LoVo (cell line): ENCODE data around the gene SGSH.
A peak's percentile ranks its signal among the peaks of the same experiment; 100 is the strongest.
"Not testable (repeated sequence)": the region's sequence is repeated elsewhere in the genome, so short reads cannot be mapped to it uniquely, and the experiment has no call there.

ENCODE experiments used
- DNase-seq: peaks from one replicate; pipeline ENCODE4 v3.0.0-alpha.2; 2016; ENCODE audit warnings: low spot score

The SGSH gene

DNA sequence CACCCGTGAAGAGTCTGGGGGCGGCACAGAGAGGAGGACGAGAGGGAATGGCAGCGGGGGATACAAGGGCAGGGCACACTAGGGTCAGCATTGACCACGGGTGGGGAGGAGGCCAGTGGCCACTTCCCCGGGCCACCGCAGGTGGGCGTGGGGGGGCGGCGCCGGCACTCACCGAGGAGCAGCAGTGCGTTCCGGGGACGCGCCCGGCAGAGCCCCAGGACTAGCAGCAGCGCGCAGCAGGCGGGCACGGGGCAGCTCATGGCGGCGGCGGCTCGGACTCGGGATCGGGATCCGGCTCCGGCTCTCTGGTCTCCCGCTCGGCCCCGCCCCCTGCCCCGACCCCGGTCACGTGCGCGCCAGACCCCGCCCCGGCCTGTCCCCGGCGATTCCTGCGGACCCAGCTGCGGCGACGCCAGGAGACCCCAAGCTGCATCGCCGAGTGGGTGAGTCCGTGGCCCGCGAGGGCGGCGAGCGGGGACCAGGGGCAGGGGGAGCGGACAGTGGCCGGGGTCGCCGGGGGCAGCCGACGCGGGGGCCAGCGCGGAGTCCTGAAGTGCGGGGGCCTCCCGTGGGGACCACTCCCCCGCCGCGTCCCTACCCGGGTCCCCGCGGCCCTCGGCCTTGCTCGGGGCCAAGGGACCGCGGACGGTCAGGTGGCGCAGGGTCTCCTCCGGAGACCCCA, at the start of gene SGSH, which contains the start of gene SLC26A11:
SGSH (minus strand) TSS at position 280 of the 682 bp plus-strand sequence; CDS start at position 260, 20 bp downstream.
SLC26A11 (plus strand) TSS at position 374 of the 682 bp plus-strand sequence. CDS start 1,134 bp downstream, outside the sequence.
- peak; percentile 75 for DNase-seq

- DNase-seq: no peak
Observed at GRCh38 chr17:80269405-80269807, 49.3 kb upstream of the SGSH start.

GRCh38 chr17:80268427-80268826, 48.3 kb upstream of the SGSH start:
- DNase-seq: no peak

DNA sequence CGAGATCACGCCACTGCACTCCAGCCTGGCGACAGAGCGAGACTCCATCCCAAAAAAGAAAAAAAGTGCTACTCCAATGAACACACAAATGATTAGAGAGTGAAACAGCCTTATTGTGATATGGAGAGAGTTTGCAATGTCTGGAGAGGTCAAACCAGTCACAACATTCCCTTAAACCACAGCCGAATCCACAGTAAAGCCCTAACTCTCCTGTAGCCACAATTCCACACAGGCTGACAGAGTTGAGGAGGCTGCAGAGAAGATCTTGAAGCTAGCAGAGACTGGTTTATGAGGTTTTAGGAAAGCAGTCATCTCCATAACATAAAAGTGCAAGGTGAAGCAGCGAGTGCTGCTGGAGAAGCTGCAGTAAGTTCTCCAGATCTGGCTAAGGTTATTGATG, 47.3 kb upstream of the SGSH start:
- DNase-seq: no peak

DNA sequence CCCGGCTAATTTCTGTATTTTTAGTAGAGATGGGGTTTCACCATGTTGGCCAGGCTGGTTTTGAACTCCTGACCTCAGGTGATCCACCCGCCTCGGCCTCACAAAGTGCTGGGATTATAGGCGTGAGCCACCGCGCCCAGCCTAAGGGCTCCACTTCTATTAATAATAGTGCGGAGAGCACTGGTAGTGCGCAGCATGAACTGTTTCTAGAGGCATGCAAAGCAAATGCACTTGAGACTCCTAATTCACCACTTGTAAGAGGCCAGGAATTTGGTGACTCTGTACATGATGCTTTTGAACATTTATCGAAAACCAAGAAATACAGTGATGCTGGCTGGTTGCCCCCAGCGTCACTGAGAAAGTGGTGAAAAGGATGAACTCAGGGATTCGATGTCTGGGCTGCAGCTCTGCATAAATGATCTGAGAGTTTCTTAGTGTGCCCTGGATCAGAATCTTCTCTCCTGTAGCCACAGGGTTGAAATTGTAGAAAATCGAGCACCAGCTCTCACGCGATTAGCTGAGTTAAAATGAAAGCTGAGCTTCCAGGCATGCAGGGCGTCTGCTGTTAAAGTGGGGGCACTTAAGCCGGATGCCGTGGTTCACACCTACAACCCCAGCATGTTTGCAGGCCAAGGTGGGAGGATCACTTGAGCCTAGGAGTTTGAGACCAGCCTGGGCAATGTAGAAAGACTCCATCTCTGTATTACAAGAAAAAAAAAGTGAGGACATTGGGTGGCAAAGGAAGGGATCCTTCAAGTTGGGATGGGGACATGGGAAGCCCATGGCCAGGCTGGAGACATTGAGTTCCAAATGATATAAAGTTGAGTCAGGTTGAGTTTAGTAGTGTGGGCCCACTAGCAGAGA, 45.3 kb upstream of the SGSH start:
- DNase-seq: no peak

DNA sequence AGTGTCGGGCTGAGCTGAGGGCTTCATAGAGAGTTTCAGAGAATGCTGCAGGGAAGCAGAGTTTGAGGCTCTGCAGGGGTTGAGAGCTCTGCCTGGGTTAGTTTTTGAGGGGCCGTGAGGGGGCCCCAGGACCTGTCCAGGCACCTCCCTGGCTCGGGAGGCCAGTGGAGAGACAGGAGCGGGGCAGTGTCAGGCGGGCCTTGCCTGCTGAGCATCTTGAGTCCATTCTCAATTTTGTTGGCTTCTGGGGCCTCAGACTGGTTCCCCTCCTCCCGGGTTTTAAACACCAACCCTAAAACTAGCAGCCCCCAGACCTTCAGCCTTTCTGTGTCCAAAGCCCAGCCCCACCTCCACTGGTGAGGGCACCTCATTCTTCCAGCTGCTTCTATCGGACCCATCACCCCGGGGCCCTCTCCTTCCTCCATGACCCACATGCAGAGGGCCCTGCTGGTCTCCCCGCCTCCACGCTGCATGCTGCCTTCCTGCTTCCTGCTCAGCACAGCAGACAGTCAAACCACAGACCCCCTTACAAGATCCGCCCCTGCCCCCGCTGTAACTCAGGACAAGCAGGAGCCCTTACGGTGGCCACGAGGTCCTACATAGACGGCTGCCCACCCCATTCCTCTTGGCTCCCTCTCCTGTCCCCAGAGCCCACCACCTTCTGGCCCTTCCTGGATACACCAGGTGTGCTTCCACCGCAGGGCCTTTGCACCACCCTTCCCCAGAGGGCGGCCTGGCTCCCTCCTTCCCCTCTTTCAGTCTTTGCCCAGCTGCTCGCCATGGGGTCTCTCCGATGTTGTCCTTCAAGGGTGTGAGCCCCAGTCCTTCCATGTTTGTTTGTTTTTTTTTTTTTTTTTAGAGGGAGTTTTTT, 44.3 kb upstream of the SGSH start:
- DNase-seq: no peak

GRCh38 chr17:80263253-80264204, 43.4 kb upstream of the SGSH start:
- peak; percentile 77 for DNase-seq

GRCh38 chr17:80262775-80263244, 42.7 kb upstream of the SGSH start:
- DNase-seq: no peak

- no peak for DNase-seq
Observed at GRCh38 chr17:80262291-80262690, 42.2 kb upstream of the SGSH start.

DNA sequence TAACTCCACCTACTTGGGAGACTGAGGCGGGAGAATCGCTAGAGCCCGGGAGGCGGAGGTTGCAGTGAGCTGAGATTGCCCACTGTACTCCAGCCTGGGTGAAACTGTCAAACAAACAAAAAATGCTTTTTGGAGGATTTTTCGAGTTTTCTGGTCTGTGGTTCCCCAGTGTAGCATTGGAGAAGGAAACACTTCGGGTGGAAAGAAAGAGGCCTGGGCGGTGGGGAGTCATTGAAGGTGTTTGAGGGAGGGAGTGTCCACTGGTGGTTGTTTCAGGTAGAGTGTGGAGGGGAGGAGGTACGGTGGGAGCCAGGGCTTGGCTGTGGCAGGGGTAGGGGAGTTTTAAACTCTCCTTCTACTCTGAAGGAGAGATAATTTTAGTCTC, 41.8 kb upstream of the SGSH start:
- no peak for DNase-seq

- DNase-seq: peak; percentile 33
Observed at GRCh38 chr17:80261159-80261894, 41.2 kb upstream of the SGSH start.

DNA sequence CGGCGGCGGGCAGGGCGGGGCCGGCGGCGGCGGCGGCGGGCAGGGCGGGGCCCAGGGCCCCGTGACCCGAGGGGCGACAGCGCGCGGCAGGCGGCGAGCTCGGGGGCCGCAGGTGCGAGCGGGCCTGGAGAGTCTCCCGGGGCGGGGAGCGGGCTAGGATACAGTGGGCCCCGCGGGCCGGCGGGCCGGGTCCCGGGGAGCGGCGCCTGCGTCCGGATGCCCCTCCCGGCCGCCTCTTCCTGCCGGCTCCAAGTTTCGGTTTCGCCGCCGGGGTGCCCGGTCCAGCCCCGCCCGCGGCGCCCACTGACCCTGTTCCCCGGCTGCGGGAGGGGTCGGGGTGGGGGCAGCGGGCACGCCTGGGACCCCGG, 40.6 kb upstream of the SGSH start, which contains the start of gene RNF213:
RNF213 (plus strand) TSS at position 62 of the 368 bp plus-strand sequence. CDS start 2,830 bp downstream, outside the sequence.
- peak; percentile 32 for DNase-seq

DNA sequence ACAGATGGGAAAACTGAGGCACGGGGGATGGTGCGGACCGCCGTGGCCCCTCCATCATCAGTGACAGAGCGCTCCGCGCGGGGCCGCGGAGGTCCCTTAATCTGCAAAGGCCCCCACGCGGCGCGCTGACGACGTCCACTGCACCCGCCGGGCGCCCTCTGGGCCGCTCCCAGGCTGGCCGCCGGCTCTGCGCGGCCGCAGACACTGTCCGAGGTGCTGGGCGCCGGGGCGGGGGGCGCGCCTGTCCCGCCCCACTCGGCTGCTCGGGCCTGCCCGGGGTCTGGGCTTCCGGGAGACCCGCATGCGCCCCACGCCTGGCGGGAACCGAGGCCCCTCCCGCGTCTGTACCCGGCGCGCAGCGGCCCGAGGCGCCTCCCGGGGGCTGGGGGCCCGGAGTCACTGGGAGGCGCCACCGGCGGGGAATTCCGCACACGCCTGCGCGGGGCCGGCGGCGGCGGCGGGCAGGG, 40.0 kb upstream of the SGSH start:
- peak; percentile 67 for DNase-seq

- DNase-seq: no peak
Observed at GRCh38 chr17:80259457-80260068, 39.4 kb upstream of the SGSH start.

DNA sequence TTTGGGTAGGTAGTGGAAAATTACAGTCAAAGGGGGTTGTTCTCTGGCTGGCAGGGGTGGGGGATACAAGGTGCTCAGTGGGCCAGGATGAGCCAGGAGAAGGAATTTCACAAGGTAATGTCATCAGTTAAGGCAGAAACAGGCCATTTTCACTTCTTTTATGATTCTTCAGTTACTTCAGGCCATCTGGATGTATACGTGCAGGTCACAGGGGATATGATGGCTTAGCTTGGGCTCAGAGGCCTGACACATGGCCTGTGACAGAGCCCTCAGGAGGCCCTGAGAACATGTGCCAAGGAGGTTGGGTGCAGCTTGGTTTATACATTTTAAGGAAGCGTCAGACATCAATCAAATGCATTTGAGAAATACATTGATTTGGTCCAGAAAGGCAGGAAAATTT, 38.2 kb upstream of the SGSH start:
- DNase-seq: not testable (repeated sequence)

- peak; percentile 54 for DNase-seq
Observed at GRCh38 chr17:80257716-80258213, 37.6 kb upstream of the SGSH start.

DNA sequence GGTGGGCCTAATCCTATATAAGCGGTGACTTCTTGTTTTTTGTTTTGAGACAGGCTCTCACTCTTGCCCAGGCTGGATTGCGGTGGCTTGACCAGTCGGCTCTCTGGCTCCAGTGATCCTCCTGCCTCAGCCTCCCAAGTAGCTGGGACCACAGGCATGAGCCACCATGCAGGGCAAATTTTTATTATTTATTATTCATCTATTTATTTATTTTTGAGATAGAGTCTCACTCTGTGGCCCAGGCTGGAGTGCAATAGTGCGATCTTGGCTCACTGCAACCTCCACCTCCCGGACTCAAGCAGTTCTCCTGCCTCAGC, 35.9 kb upstream of the SGSH start:
- DNase-seq: no peak

DNA sequence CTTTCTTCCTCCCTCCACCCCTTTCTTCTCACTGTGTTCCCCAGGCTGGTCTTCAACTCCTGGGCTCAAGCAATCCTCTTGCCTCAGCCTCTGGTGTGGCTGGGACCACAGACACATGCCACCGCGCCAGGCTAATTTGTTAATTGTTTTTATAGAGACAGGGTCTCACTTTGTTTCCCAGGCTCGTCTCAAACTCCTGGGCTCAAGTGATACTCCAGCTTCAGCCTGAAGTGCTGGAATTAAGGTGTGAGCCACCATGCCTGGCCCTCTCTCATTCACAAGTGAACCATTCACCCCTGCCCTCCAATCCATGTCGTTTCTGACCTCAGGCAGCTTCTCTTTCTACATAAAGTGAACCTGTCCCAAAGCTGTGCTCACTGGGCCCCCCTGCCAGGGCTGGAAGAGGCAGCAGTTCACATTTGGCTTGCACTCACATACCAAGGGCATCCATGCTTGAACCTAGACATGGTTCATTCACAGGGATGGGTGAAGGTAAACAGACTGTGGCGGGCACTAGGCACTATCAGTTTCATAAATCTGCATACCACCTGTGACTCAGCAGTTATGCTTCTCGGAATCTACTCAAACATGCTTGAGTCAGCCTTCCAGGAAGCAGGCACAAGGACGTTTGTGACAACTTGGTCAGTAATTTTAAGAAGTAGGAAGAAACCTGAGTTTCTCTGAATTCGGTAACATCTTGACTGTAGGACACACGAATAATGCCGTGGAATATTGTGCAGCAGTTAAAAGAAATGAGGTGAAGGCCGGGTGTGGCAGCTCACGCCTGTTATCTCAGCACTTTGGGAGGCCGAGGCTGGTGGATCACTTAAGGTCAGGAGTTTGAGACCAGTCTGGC, 34.5 kb upstream of the SGSH start:
- peak; percentile 91 for DNase-seq
